ENCODE data around the gene DNAH14. TPM values are rescaled to one million over a fixed set of nuclear protein-coding genes. Genes with fewer than 3 reads are reported as not detected.

The DNAH14 gene
- total and polyA plus RNA-seq, 2 donors (not counting 3 experiments of a cell fraction or from before 2014, with no cell fraction given), result 1.5 to 7.1 TPM

DNA sequence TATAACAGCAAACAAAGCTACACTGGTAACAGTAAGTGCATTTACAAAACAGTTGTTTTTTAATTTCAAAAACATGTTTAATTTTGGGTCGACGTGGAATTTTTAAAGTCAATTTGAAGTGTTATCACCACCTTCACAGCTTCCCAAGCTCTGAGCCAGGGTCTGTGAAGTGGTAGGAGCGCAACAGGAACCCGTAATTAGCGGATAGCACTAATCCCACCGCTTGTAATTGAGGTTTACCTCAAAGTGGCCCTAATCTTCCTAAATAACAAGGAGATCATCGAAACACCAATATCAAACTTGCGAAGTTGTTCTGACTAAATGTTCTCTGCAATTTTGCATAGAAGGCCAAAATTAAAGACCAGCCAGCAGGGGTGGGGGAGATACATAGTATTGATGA is 479.6 kb downstream of the DNAH14 start:
- Histone ChIP-seq H3K79me2 (ENCODE audit: control insufficient read depth, insufficient read depth, low read length) (peaks cover 10% of the 10 kb centered on the region), H4K20me1 (replicated peaks; ENCODE audit: control insufficient read depth, extremely low read depth, insufficient read depth, low read length) (no peaks in the 10 kb centered on the region), H3K9me1 (replicated peaks; ENCODE audit: control insufficient read depth, extremely low read depth, insufficient read depth, low read length) (no peaks in the 10 kb centered on the region), H3K9me3 (replicated peaks; ENCODE audit: control insufficient read depth, insufficient read depth, low read length) (no peaks in the 10 kb centered on the region), H3K36me3 (ENCODE audit: control insufficient read depth in 2 of 2, extremely low read depth in 1 of 2, insufficient read depth in 2 of 2, low read length in 2 of 2) (peaks cover 27 to 36% of the 10 kb centered on the region in 2 experiments), H3K27ac (ENCODE audit: insufficient read depth, low read depth, low read length) (no peak overlapping the region), H3K27me3 (ENCODE audit: control insufficient read depth in 2 of 2, insufficient read depth in 2 of 2, low read length in 2 of 2) (no peaks in the 10 kb centered on the region), H3K9ac (replicated peaks; ENCODE audit: extremely low read depth, insufficient read depth, low read length) (no peak overlapping the region), H3K4me3 (replicated peaks in 1 of 3; ENCODE audit: insufficient read depth in 1 of 3, low read depth in 1 of 3, low read length in 3 of 3) (no peak overlapping the region), H3K4me1 (ENCODE audit: control insufficient read depth, extremely low read depth, insufficient read depth, low read length) (no peaks in the 10 kb centered on the region), H2AFZ (ENCODE audit: low read depth, low read length) (no peak overlapping the region), H3K4me2 (ENCODE audit: insufficient read depth, low read length) (no peak overlapping the region)
- ChIA-PET POLR2A (no interaction called here), CTCF (interaction anchor here (1.6 kb wide), 1 partner anchor 10 kb away, joined by 3 read pairs; no protein-coding TSS in a partner anchor)
- no TSS peak for BruUV-seq (replicated peaks)
- DNase-seq (ENCODE audit: low read depth, low spot score), result no peak
- dilution Hi-C loops (cut with MboI; ENCODE audit: extremely low pct_ligation_motif_present, low sequenced_read_pairs), result no loop called here
- intact Hi-C loops (cut with micrococcal nuclease), result no loop called here
- TF ChIP-seq POLR2AphosphoS5 (IDR thresholded peaks at IDR 0.05; ENCODE audit: insufficient read depth, low read depth, low read length) (no peak), MYC (IDR thresholded peaks at IDR 0.05; ENCODE audit: low read depth, low read length) (no peak), FOS (IDR thresholded peaks at IDR 0.05; ENCODE audit: borderline replicate concordance, insufficient read depth, low read length) (no peak), POLR2A (IDR thresholded peaks at IDR 0.05; ENCODE audit: low read depth, low read length) (no peak)
- TF ChIP-seq, protein P1, sequence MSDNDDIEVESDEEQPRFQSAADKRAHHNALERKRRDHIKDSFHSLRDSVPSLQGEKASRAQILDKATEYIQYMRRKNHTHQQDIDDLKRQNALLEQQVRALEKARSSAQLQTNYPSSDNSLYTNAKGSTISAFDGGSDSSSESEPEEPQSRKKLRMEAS (IDR thresholded peaks at IDR 0.05; ENCODE audit: insufficient read depth, insufficient read length), result no peak
- no peak for FAIRE-seq

DNA sequence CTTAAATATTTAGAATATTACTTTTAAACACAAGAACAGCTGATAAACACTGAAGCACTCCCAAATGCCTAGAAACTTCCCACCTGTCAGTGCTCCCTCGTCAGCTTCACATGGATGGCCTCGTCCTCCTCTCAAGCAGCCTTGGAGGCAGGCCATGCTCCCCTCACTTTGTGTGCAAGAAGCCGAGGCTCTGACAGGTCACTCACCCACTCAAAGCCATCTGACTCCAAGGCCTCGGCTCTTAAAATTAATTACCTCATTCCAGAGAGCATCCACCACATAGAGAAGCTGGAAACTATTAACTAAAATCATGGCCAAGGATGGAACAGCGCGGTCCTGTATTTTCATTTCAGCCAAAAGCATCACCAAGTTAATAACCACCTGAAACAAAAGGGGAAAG is 480.6 kb downstream of the DNAH14 start:
- H3K36me3 ChIP-seq (ENCODE audit: control insufficient read depth in 2 of 2, extremely low read depth in 1 of 2, insufficient read depth in 2 of 2, low read length in 2 of 2), result peaks cover 33 to 37% of the 10 kb centered on the region in 2 experiments
- no peak for FAIRE-seq
- DNase-seq (ENCODE audit: low read depth, low spot score), result no peak
- ChIA-PET POLR2A (no interaction called here), CTCF (no interaction called here)
- H3K9me1 ChIP-seq (replicated peaks; ENCODE audit: control insufficient read depth, extremely low read depth, insufficient read depth, low read length), result no peaks in the 10 kb centered on the region
- no peaks in the 10 kb centered on the region for H3K27me3 ChIP-seq (ENCODE audit: control insufficient read depth in 2 of 2, insufficient read depth in 2 of 2, low read length in 2 of 2)
- H3K9me3 ChIP-seq (replicated peaks; ENCODE audit: control insufficient read depth, insufficient read depth, low read length), result no peaks in the 10 kb centered on the region
- H3K79me2 ChIP-seq (ENCODE audit: control insufficient read depth, insufficient read depth, low read length), result peaks cover 14% of the 10 kb centered on the region
- no peak overlapping the region for H3K4me2 ChIP-seq (ENCODE audit: insufficient read depth, low read length)
- no peak overlapping the region for H3K4me3 ChIP-seq (replicated peaks in 1 of 3; ENCODE audit: insufficient read depth in 1 of 3, low read depth in 1 of 3, low read length in 3 of 3)
- H3K9ac ChIP-seq (replicated peaks; ENCODE audit: extremely low read depth, insufficient read depth, low read length), result no peak overlapping the region
- dilution Hi-C loops (cut with MboI; ENCODE audit: extremely low pct_ligation_motif_present, low sequenced_read_pairs) (no loop called here), intact Hi-C loops (cut with micrococcal nuclease) (no loop called here)
- BruUV-seq (replicated peaks), result no TSS peak
- H3K27ac ChIP-seq (ENCODE audit: insufficient read depth, low read depth, low read length), result no peak overlapping the region
- H3K4me1 ChIP-seq (ENCODE audit: control insufficient read depth, extremely low read depth, insufficient read depth, low read length), result no peaks in the 10 kb centered on the region
- no peaks in the 10 kb centered on the region for H4K20me1 ChIP-seq (replicated peaks; ENCODE audit: control insufficient read depth, extremely low read depth, insufficient read depth, low read length)
- TF ChIP-seq EZH2 (IDR thresholded peaks at IDR 0.05; ENCODE audit: borderline replicate concordance, low read depth, low read length, severe bottlenecking) (no peak), FOS (IDR thresholded peaks at IDR 0.05; ENCODE audit: borderline replicate concordance, insufficient read depth, low read length) (no peak), POLR2AphosphoS5 (IDR thresholded peaks at IDR 0.05; ENCODE audit: insufficient read depth, low read depth, low read length) (no peak), GATA2 (IDR thresholded peaks at IDR 0.05; ENCODE audit: insufficient read depth, insufficient read length, low read depth, low read length) (no peak)
- TF ChIP-seq, protein P1 (IDR thresholded peaks at IDR 0.05; ENCODE audit: insufficient read depth, insufficient read length), result no peak
- TF ChIP-seq, protein P2, sequence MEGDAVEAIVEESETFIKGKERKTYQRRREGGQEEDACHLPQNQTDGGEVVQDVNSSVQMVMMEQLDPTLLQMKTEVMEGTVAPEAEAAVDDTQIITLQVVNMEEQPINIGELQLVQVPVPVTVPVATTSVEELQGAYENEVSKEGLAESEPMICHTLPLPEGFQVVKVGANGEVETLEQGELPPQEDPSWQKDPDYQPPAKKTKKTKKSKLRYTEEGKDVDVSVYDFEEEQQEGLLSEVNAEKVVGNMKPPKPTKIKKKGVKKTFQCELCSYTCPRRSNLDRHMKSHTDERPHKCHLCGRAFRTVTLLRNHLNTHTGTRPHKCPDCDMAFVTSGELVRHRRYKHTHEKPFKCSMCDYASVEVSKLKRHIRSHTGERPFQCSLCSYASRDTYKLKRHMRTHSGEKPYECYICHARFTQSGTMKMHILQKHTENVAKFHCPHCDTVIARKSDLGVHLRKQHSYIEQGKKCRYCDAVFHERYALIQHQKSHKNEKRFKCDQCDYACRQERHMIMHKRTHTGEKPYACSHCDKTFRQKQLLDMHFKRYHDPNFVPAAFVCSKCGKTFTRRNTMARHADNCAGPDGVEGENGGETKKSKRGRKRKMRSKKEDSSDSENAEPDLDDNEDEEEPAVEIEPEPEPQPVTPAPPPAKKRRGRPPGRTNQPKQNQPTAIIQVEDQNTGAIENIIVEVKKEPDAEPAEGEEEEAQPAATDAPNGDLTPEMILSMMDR (IDR thresholded peaks at IDR 0.05; ENCODE audit: extremely low read depth in 1 of 2, insufficient read depth in 1 of 2, low read depth in 1 of 2, low read length in 2 of 2), result no peak
- H2AFZ ChIP-seq (ENCODE audit: low read depth, low read length), result no peak overlapping the region

All from endothelial cell of umbilical vein (primary cell).